Nephron (organoid): ENCODE results near the gene TMEM120B.
"Not testable (repeated sequence)": the region's sequence is repeated elsewhere in the genome, so short reads cannot be mapped to it uniquely, and the experiment has no call there.

ENCODE experiments used
- H3K27ac Mint-ChIP-seq, 3 experiments: 2 replicates each; pipeline ENCODE4 v1.8.0; 2020; ENCODE audit warnings: mixed read lengths in 3 of 3, mild to moderate bottlenecking in 2 of 3, moderate library complexity in 1 of 3
- H3K27me3 Mint-ChIP-seq: 2 replicates; pipeline ENCODE4 v1.8.0; 2021; ENCODE audit warnings: low read depth, mild to moderate bottlenecking, moderate library complexity, mixed read lengths
- H3K36me3 Mint-ChIP-seq: 2 replicates; pipeline ENCODE4 v1.8.0; 2020; ENCODE audit warnings: low read depth, mixed read lengths
- H3K4me1 Mint-ChIP-seq: 2 replicates; pipeline ENCODE4 v1.8.0; 2020; ENCODE audit warnings: mixed read lengths
- H3K4me3 Mint-ChIP-seq, 3 experiments: 2 replicates each; pipeline ENCODE4 v1.8.0; 2020; ENCODE audit warnings: mild to moderate bottlenecking in 3 of 3, mixed read lengths in 3 of 3, moderate library complexity in 2 of 3
- H3K9me3 Mint-ChIP-seq: 2 replicates; pipeline ENCODE4 v1.8.0; 2020; ENCODE audit warnings: mixed read lengths
- CTCF ChIP-seq, 3 experiments: fragments of 200-600 bp; sonication (generic); IDR thresholded peaks; one replicate each; pipeline ENCODE4 v1.5.0; 2021; ENCODE audit warnings: antibody characterized with exemption in 3 of 3; ENCODE audit not compliant: unreplicated experiment in 3 of 3

The TMEM120B gene

GRCh38 chr12:121712461-121713256 lies at the start of gene TMEM120B:
TSS of gene TMEM120B (plus strand) at chr12:121712752. CDS start at chr12:121712896, 144 bp downstream.
- Mint-ChIP-seq H3K36me3 (peaks cover 6% of the 10 kb centered on the region), H3K27ac (peak within 1 kb of the TSS; percentile 88 to 96 (median 93)), H3K4me1 (peaks cover 42% of the 10 kb centered on the region), H3K27me3 (no peaks in the 10 kb centered on the region), H3K4me3 (peak within 1 kb of the TSS; percentile 85 to 92 (median 90)), H3K9me3 (peaks cover 3% of the 10 kb centered on the region)
- no peak for TF ChIP-seq CTCF (IDR thresholded peaks at IDR 0.05; ENCODE audit: unreplicated experiment in 3 of 3)

GRCh38 chr12:121663610-121663929 lies 49.0 kb upstream of the TMEM120B start:
- Mint-ChIP-seq H3K4me3 (no peak overlapping the region), H3K4me1 (peaks cover 8% of the 10 kb centered on the region), H3K27me3 (no peaks in the 10 kb centered on the region), H3K36me3 (no peaks in the 10 kb centered on the region), H3K9me3 (no peaks in the 10 kb centered on the region), H3K27ac (no peak overlapping the region)
- TF ChIP-seq CTCF (IDR thresholded peaks at IDR 0.05; ENCODE audit: unreplicated experiment in 3 of 3), result no peak

- not testable (repeated sequence) for H3K27me3 Mint-ChIP-seq, H3K4me3 Mint-ChIP-seq, H3K27ac Mint-ChIP-seq, H3K9me3 Mint-ChIP-seq, H3K4me1 Mint-ChIP-seq, H3K36me3 Mint-ChIP-seq
Measured at GRCh38 chr12:121666829-121667228, 45.7 kb upstream of the TMEM120B start.

- H3K9me3 Mint-ChIP-seq, result no peaks in the 10 kb centered on the region
- H3K4me3 Mint-ChIP-seq, result peak overlapping the region in 1 of 3 experiments; percentile 32
- no peaks in the 10 kb centered on the region for H3K36me3 Mint-ChIP-seq
- H3K27me3 Mint-ChIP-seq, result peaks cover 4% of the 10 kb centered on the region
- peaks cover 8% of the 10 kb centered on the region for H3K4me1 Mint-ChIP-seq
- TF ChIP-seq CTCF (IDR thresholded peaks at IDR 0.05; ENCODE audit: unreplicated experiment in 3 of 3), result peak; percentile 59 to 68 (median 67)
- no peak overlapping the region for H3K27ac Mint-ChIP-seq
Measured at GRCh38 chr12:121668750-121669520, 43.6 kb upstream of the TMEM120B start.

GRCh38 chr12:121669521-121669900 lies 43.0 kb upstream of the TMEM120B start, which contains the start of gene MORN3:
TSS of gene MORN3 (minus strand) at chr12:121669654. CDS start at chr12:121669483, 171 bp downstream.
- Mint-ChIP-seq H3K27ac (no peak within 1 kb of the TSS), H3K9me3 (no peaks in the 10 kb centered on the region), H3K27me3 (peaks cover 4% of the 10 kb centered on the region), H3K4me3 (peak within 1 kb of the TSS in 2 of 3 experiments; percentile 8 to 32), H3K4me1 (peaks cover 8% of the 10 kb centered on the region), H3K36me3 (no peaks in the 10 kb centered on the region)
- TF ChIP-seq CTCF (IDR thresholded peaks at IDR 0.05; ENCODE audit: unreplicated experiment in 3 of 3), result no peak

GRCh38 chr12:121673013-121673511 lies 39.5 kb upstream of the TMEM120B start:
- no peak for TF ChIP-seq CTCF (IDR thresholded peaks at IDR 0.05; ENCODE audit: unreplicated experiment in 3 of 3)
- H3K9me3 Mint-ChIP-seq, result no peaks in the 10 kb centered on the region
- H3K27ac Mint-ChIP-seq, result peak overlapping the region; percentile 34 to 86 (median 37)

More at GRCh38 chr12:121673013-121673511, 39.5 kb upstream of the TMEM120B start:
- peak overlapping the region; percentile 76 to 84 (median 81) for H3K4me3 Mint-ChIP-seq
- no peaks in the 10 kb centered on the region for H3K36me3 Mint-ChIP-seq
- peaks cover 8% of the 10 kb centered on the region for H3K4me1 Mint-ChIP-seq
- H3K27me3 Mint-ChIP-seq, result peaks cover 4% of the 10 kb centered on the region
